SK-N-MC (cell line): ENCODE measurements around the gene ALDH1L2.
"Not testable (repeated sequence)": the region's sequence is repeated elsewhere in the genome, so short reads cannot be mapped to it uniquely, and the experiment has no call there.

Experiments used
- DNase-seq: peaks from one replicate; pipeline ENCODE4 v3.0.0-alpha.2; 2011; ENCODE audit warnings: low read depth, low spot score
- H3K27ac ChIP-seq: fragments of 200-600 bp; sonication (generic); 2 replicates; pipeline ENCODE4 v1.5.1; 2016; ENCODE audit warnings: mixed run types
- H3K36me3 ChIP-seq: fragments of 200-600 bp; sonication (generic); 2 replicates; pipeline ENCODE4 v1.6.1; 2017; ENCODE audit warnings: antibody characterized with exemption, low read length, mixed read lengths; ENCODE audit not compliant: insufficient read depth
- H3K4me3 ChIP-seq: fragments of 200-600 bp; sonication (generic); 2 replicates; pipeline ENCODE4 v1.5.1; 2016
- H3K9ac ChIP-seq: fragments of 200-600 bp; sonication (generic); 2 replicates; pipeline ENCODE4 v1.8.0; 2017; ENCODE audit warnings: mixed run types, mixed read lengths; ENCODE audit not compliant: insufficient read length
- H3K9me3 ChIP-seq: fragments of 200-600 bp; sonication (generic); 2 replicates; pipeline ENCODE4 v1.6.1; 2017; ENCODE audit warnings: low read depth, mild to moderate bottlenecking, antibody characterized with exemption, low read length, moderate library complexity, mixed read lengths
- EZH2 ChIP-seq: fragments of 200-600 bp; sonication (generic); IDR thresholded peaks from one replicate; pipeline ENCODE4 v1.6.1; 2017; ENCODE audit warnings: antibody characterized with exemption
- FOXP2 ChIP-seq: optimal IDR thresholded peaks from 2 replicates; pipeline ENCODE3; 2011; ENCODE audit warnings: mild to moderate bottlenecking, moderate library complexity; ENCODE audit not compliant: insufficient read depth; ENCODE audit errors: extremely low read length, control extremely low read depth
- POLR2AphosphoS5 ChIP-seq: IDR thresholded peaks from 2 replicates; pipeline ENCODE4 v1.6.1; 2012; ENCODE audit warnings: mild to moderate bottlenecking, low read depth, low read length, borderline replicate concordance

The ALDH1L2 gene

DNA sequence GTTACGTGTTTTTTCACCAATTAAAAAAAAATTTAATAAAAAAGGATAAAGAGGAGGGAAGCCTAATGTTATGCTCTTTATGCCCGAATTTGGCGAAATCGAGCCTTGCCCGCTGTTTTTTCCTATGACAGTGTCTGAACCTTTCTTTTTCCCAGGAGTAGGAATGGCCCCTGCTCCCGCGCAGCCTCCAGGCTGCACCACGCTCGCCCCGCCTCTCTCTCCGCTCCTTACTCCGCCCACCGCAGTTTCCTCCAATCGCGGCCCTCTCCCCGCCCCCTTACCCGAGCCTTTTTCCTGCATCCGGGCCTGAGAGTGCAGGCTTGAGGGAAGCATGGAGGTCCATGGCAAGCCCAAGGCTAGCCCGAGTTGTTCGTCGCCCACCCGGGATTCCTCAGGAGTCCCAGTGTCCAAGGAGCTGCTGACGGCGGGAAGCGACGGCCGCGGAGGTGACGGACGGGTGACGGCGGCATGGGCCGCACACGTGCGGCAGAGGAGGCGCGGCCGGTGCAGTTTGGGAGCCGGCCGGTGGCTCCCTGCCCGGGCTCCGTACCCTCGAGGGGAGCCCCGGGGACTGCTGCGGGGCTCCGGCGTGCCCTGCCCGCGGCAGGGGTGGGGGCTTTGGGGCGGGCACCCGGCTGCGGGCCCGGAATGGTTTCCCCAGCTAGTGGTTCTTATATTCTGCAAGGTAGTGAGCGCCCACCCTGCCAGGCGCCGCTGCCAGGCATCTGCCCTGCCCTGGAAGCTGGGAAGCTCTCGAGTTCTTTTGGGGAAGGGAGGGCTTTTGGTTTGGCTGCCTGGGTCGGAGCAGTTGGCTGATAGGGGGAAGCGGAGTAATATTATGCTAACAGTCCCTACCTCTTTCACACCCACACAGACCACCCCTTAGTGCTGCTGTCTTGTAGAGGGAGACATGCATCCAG, 98.0 kb downstream of the ALDH1L2 start, which contains the start of gene NOPCHAP1:
Gene NOPCHAP1, plus strand, starts transcription at position 295 of the 920 bp plus-strand sequence. Its CDS starts 37 bp downstream, at position 332.
- Histone ChIP-seq H3K9ac (peak within 1 kb of the TSS; percentile 81), H3K9me3 (no peaks in the 10 kb centered on the region), H3K36me3 (peaks cover 35% of the 10 kb centered on the region), H3K4me3 (peak within 1 kb of the TSS; percentile 95), H3K27ac (no peak within 1 kb of the TSS)
- TF ChIP-seq EZH2 (no peak), FOXP2 (peak; percentile 47), POLR2AphosphoS5 (peak; percentile 97)
- DNase-seq, result peak; percentile 39

- Histone ChIP-seq H3K9ac (no peak overlapping the region), H3K36me3 (peaks cover 24% of the 10 kb centered on the region), H3K4me3 (no peak overlapping the region), H3K9me3 (no peaks in the 10 kb centered on the region), H3K27ac (no peak overlapping the region)
- DNase-seq, result no peak
- TF ChIP-seq EZH2 (no peak), FOXP2 (no peak), POLR2AphosphoS5 (no peak)
These were observed 99.1 kb downstream of the ALDH1L2 start for GRCh38 chr12:104985206-104985605.

DNA sequence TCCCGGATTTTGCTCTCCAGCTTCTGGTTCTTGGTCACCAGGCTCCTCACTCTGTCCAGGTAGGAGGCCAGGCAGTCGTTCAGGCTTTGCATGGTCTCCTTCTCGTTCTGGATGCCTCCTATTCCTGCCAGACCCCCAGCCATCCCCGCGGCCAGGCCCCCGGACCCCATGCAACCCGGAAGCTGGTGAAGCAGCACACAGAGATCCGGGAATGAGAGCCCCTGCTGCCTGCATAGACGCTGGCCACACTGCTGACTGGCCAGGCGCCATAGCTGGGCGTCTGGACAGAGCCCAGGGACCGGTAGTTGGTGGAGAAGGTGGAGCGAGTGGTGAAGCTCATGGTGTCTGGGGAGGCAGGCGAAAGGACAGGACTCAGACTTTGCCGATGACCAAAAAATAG, 106.6 kb downstream of the ALDH1L2 start:
- H3K9me3 ChIP-seq, H3K9ac ChIP-seq, H3K27ac ChIP-seq, DNase-seq, H3K4me3 ChIP-seq, H3K36me3 ChIP-seq: not testable (repeated sequence)

DNA sequence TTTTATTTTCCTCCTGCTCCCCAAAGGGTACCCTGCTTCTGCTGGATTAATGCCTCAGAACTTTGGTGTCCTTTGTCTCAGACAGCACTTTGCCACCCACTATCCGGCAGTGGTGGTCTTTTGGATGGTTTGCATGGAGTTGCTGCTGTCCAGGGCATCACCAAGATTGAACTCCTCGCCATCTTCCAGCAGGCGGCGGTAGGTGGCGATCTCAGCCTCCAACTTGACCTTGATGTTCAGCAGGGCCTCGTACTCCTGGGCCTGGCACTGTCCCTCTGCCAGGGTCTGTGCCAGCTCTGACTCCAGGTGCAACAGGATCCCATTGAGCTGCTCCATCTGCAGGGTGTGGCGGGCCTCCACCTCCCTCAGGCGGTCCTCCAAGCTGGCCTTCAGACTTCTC, 107.6 kb downstream of the ALDH1L2 start:
- Histone ChIP-seq H3K27ac (no peak overlapping the region), H3K4me3 (no peak overlapping the region), H3K9ac (no peak overlapping the region), H3K36me3 (no peaks in the 10 kb centered on the region), H3K9me3 (no peaks in the 10 kb centered on the region)
- TF ChIP-seq FOXP2, result no peak
- TF ChIP-seq EZH2, result no peak
- DNase-seq, result no peak

- DNase-seq, result no peak
- H3K9ac ChIP-seq, result no peak overlapping the region
- no peak overlapping the region for H3K4me3 ChIP-seq
- no peak for TF ChIP-seq EZH2
- TF ChIP-seq POLR2AphosphoS5, result no peak
- no peak for TF ChIP-seq FOXP2
- no peak overlapping the region for H3K27ac ChIP-seq
- no peaks in the 10 kb centered on the region for H3K36me3 ChIP-seq
- H3K9me3 ChIP-seq, result no peaks in the 10 kb centered on the region
These were observed 108.5 kb downstream of the ALDH1L2 start for GRCh38 chr12:104975587-104976343.

DNA sequence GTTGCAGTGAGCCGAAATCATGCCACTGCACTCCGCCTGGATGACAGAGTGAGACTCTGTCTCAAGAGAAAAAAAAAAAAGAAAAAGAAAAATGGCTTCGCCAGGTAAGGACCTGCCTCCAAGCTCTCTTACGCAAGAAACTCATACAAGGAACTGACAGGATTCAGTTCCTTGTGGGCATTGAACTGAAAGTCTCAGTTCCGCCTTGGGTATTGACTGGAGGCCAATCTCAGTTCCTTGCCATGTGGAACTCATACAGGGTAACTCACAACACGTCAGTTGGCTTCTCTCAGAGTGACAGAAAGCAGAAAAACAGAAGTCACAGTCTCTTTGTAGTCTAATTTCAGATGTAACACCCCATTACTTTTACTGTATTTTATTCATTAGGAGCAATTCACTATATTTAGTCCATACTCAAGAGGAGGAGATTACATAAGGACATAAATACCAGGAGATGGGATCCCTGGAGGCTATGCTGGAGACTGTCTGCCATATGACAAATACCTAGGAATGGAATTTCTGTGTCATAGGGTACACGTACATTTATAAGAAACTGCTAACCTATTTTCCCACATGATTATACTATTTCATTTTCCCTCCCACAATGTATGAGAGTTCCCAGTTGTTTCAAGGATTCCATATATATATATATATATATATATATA, 109.5 kb downstream of the ALDH1L2 start:
- H3K36me3 ChIP-seq, result no peaks in the 10 kb centered on the region
- TF ChIP-seq POLR2AphosphoS5, result no peak
- TF ChIP-seq EZH2, result no peak
- no peak for TF ChIP-seq FOXP2
- H3K4me3 ChIP-seq, result no peak overlapping the region
- H3K27ac ChIP-seq, result no peak overlapping the region
- no peak for DNase-seq
- H3K9ac ChIP-seq, result no peak overlapping the region
- H3K9me3 ChIP-seq, result no peaks in the 10 kb centered on the region

DNA sequence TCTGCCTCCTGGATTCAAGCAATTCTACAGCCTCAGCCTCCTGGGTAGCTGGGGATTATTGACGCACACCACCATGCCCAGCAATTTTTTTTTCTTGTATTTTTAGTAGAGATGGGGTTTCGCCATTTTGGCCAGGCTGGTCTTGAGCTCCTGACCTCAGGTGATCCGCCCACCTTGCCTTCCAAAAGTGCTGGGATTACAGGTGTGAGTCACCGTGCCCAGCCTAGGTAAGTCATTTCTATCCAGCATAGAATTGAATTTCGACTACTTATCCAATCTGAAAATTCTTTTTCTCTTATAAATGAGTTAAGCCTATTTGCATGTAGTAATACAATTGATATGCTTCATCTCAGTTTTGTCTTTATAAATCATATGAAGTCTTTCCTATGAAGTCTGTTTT, 111.0 kb downstream of the ALDH1L2 start:
- TF ChIP-seq EZH2 (no peak), FOXP2 (no peak), POLR2AphosphoS5 (no peak)

GRCh38 chr12:104971306-104971705, 113.0 kb downstream of the ALDH1L2 start:
- H3K4me3 ChIP-seq, result no peak overlapping the region
- no peak for DNase-seq
- no peak overlapping the region for H3K9ac ChIP-seq
- H3K36me3 ChIP-seq, result no peaks in the 10 kb centered on the region
- no peak for TF ChIP-seq POLR2AphosphoS5
- TF ChIP-seq FOXP2, result no peak
- no peak for TF ChIP-seq EZH2
- no peaks in the 10 kb centered on the region for H3K9me3 ChIP-seq
- H3K27ac ChIP-seq, result no peak overlapping the region

More for the DNA sequence above, 111.0 kb downstream of the ALDH1L2 start:
- H3K36me3 ChIP-seq, result no peaks in the 10 kb centered on the region
- H3K4me3 ChIP-seq, result no peak overlapping the region
- no peaks in the 10 kb centered on the region for H3K9me3 ChIP-seq
- no peak overlapping the region for H3K9ac ChIP-seq
- H3K27ac ChIP-seq, result no peak overlapping the region
- DNase-seq, result no peak
